NCI-H146 treated with DMSO at 0.1 percent for 48 hours (cell line): ENCODE data around the gene COX19.
A peak's percentile ranks its signal among the peaks of the same experiment; 100 is the strongest.

Source experiments
- DNase-seq: peaks from one replicate; lab custom pipeline; 2025; ENCODE audit not compliant: unreplicated experiment; lab: John Stamatoyannopoulos, UW

Gene COX19

DNA sequence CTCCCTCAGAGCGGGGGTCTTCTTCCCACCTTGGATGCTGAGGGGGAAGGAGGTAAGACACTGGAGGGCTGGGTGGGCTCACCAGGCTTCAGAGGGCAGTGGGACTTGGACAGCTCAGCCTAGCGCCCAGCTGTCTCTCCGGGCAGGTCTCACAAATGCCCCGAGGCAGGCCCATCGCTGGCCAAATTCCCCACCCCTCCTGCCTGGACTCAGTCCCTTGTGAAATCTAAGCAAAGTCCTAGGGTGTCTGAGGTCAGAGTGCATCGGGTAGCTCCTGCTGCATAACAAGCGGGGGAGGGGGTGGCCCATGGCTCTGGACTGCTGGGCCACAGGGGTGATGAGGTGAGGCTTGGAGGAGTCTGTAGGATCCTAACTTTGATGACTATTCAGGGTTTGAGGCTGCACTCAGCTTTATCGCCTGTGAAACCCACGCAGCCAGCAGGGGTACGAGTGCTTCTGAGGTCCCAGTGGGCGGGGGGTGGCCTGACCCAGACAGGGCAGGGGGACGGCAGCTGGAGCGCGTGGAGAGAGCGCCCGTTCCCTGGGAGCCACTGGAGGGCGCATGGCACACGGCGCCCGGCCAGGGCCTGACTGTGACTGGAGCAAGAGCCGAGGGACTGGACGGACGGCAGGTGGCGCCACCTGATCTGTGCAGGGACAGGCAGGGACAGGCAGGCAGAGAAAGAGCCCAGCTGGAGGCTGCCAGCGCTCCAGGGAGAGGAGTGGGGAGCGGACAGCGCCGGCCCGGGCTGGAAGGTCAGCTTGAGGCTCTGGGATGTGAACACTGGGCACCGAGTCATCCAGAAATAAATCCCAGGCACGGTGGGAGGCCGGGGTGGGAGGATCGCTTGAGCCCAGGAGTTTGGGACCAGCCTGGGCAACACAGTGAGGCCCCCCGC lies 17.6 kb upstream of the COX19 start:
- peak; percentile 77 for DNase-seq

DNA sequence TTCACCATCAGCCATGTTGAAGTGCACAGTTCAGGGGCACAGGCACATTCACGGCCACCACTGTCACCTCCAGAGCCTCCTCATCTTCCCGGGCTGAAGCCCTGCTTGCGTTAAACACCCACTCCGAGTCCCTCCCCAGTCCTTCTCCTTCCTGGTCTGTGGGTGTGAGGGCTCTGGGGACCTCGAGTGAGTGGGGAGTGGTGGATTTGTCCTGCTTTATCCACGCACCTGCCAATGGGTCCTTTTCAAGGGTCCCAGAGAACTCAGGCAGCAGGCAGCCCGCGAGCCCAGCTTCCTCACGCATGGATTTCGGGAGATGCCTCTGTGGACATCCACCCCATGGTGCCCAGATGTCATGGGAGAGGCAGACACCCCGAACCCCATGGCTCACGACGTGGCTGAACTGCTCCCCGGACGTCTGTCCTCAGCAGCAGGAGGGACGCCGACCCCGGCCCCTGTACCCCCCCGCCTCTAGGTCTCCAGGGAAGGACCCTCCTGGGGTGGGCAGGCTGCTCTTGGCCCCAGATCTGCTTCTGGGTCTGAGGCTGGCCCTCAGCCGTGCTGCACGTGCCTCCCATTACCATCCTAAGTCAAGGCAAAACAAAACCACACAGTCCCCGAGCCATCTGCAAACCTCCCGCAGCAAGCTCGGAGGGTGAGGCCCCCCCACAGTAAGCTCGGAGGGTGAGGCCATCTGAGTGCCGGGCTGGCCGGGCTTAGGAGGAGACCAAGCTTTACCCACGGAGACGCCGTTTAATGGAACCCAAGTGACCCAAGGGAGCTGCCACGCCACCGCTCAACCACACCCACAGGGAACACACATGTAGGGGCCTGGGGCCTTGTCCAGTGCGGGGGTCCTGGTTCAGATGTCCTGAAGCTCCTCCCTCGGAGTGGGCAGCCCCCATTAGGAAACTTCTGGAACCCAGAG lies 16.6 kb upstream of the COX19 start:
- no peak for DNase-seq

DNA sequence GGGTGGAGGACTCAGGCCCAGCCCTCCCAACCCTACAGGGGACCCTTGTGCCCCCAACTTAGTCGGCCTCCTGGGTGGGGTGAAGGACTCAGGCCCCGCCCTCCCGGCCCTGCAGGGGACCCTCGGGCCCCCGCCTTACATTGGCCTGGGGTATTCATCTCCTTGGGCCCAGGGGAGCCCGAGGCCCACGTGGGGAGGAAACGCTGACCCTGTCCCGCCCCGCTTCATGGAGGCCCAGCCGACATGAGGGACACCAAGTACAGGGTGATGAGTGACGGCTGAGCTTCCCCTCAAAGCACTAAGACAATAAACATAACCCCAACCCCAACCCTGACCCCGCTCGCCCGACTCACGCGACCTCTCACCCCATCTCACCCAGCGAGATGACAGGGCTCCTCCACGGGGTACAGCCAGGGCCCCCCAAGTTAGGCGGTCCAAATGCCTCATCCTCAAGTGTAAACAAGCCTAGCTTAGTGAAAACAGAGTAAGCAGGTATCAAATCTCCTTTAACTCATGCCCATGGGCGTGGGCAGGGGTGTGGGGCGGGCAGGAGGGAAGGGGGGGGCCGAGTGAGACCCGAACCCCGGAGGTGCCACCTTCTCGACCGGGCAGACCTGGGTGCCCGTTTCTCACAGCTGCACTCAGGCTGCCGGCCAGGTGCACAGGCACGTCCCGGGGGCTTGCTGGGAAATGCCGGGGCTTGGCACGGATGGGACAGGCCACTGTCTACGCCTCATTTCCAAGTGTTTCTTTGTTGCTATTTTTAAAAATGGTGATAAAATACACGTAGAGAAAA lies 15.8 kb upstream of the COX19 start:
- no peak for DNase-seq

DNA sequence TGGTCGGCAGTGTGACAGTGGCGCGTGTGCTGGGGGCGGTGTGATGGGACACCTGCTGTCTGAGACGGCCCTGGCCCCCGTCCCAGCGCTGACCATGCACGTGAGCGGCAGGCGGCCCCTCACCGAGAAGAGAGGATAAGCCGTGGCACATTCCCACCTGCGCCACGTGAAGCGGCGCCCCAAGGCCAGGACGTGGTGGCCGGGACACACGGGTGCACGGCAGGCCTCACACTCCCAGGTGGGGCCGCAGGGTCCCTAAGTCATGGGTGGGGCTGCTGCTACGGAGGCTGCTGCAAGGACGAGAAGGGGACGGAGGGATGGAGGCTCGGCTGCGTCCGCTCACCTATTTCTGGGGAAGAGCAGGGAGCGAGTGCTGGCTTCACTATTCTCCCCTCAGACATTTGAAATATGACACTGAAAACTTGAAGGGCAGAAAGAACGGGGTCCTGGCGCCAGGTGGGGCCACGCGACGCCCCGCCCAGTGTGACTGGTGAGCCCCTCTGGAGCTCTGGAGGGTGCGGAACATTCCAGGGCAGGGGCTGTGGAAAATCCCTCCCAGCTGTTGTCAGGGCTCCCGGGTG lies 15.1 kb upstream of the COX19 start:
- DNase-seq = no peak

DNA sequence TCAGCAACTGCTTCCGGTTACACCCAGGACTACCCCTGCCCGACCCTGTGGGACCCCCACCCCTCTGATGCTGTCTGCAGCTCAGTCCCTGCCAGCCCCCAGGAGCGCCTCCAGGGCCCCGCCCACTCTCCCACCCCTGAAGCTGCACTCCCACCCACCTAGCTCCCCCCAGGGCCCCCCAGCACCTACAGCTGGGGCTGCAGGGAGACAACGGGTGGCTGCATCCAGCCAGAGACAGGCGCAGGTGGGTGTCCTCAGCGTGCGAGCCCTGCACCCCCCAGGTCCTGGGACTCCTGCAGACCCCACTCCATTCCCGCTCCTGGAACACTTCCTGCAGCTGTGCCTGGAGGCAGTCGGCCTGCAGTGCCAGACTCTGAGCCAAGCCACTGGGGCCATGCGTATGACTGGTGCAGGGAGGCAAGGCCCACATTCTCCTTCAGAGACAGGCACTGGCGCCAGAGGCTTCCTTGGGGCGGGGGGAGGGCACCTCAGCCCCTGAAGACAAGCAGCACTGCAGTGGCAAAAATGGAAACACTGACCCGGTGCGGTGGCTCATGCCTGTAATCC lies 13.7 kb upstream of the COX19 start:
- no peak for DNase-seq

DNA sequence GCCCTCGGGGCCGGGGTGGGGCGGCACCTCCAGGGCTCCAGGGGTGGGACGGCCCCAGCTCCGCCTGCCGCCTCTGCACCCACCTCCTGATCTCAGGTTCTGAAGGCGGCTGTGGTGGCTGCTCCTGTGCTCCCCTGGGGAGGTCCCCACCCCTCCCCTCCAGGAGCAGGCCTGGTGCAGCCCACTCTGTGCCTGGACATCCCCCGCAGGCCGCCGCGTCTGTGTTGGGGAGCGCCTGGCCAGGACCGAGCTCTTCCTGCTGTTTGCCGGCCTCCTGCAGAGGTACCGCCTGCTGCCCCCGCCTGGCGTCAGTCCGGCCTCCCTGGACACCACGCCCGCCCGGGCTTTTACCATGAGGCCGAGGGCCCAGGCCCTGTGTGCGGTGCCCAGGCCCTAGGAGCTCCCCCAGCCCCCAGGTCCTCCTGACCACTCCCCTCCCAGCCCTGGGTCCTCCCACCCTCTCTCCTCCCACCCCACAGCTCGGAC lies 13.1 kb upstream of the COX19 start:
- no peak for DNase-seq

DNA sequence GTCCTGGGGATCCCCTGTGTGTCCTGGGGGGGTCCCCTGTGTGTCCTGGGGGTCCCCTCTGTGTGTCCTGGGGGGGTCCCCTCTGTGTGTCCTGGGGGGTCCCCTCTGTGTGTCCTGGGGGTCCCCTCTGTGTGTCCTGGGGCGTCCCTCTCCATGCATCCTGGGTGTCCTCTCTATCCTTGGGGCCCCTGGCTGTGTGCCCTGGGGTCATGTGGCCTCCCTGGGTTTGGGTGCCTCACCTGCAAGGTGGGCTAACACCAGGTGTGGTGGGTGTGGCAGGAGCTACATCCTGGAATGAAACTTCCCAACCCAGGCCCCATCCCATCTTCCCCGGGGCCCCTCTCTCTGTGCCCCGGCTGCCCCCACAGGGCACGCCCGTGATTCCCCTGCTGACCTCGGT lies 12.6 kb upstream of the COX19 start:
- no peak for DNase-seq

DNA sequence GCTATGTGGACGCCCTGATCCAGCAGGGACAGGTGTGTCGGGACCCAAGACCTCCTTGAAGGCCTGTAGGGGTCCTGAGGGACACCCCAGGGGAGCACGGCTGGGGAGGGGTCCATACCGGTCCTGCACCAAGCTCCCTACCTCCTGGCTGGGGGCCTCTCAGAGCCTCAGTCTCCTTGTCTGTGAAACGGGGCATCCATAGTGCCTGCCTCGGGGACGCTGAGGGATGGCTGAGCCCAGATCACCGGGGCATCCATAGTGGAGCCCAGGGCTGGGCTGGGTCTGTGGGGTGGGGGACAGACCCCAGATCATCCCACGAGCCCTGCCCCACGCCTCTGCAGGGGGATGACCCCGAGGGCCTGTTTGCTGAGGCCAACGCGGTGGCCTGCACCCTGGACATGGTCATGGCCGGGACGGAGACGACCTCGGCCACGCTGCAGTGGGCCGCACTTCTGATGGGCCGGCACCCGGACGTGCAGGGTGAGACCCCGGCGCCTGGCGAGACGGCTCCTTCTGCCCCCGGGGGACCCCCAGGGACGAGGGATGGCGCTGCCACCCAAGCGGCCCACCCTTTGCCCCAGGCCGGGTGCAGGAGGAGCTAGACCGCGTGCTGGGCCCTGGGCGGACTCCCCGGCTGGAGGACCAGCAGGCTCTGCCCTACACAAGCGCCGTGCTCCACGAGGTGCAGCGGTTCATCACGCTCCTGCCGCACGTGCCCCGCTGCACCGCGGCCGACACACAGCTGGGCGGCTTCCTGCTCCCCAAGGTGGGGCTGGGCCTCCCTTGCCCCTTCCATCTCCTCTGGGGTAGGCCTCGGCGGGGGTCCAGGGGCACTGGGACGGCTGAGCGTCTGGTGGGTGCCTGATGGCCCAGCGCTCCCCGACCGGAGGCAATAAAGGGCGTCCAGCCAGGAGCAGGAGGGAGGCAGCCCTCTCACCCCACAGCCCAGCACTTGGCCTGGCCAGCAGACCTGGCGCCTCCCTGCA lies 11.7 kb upstream of the COX19 start:
- no peak for DNase-seq

DNA sequence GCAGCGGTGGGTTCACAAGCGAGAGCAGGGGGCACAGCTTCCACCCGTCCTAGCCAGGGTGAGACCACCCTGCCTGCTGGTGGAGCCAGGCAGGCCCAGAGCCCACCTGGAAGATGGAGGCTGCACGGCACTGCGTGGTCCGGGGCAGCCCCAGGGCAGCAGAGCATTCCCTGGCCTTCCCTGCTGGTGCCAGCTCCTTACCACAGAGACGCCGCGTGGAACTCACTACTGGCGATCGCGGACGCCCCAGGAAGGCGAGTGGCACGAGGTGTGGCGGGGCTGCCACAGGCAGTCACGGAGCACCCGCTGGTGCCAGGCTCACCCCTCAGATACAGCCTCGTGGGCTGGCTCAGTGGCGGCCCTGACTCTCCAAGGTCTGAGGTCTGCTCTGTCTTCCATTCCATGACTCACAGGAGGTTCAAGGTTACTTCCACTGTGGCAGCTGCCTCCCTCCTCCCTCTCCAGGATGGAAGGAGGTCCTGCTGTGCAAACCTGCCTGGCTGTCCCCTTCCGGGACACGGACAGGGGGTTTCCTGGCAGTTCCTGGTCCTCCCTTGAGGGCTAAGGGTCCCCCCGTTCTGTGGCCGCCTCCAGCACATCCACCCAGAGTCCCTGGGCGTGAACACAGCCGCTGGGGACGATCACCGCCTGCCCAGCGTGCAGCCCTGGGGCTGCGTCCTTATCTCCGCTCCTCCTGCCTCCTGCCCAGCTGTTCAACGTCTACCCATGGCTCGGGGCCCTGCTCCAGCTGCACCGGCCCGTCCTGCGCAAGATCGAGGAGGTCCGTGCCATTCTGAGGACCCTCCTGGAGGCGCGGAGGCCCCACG lies 10.8 kb upstream of the COX19 start:
- no peak for DNase-seq

DNA sequence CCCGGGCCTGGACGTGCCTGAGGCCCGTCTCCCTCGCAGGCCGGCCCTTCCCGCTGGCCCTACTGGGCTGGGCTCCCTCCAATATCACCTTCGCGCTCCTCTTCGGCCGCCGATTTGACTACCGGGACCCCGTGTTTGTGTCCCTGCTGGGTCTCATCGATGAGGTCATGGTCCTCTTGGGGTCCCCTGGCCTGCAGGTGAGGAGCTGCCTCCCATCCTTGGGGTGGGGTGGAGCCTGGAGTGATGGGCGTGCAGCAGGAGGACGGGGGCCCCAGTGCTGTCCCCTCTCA lies 9.7 kb upstream of the COX19 start:
- no peak for DNase-seq

DNA sequence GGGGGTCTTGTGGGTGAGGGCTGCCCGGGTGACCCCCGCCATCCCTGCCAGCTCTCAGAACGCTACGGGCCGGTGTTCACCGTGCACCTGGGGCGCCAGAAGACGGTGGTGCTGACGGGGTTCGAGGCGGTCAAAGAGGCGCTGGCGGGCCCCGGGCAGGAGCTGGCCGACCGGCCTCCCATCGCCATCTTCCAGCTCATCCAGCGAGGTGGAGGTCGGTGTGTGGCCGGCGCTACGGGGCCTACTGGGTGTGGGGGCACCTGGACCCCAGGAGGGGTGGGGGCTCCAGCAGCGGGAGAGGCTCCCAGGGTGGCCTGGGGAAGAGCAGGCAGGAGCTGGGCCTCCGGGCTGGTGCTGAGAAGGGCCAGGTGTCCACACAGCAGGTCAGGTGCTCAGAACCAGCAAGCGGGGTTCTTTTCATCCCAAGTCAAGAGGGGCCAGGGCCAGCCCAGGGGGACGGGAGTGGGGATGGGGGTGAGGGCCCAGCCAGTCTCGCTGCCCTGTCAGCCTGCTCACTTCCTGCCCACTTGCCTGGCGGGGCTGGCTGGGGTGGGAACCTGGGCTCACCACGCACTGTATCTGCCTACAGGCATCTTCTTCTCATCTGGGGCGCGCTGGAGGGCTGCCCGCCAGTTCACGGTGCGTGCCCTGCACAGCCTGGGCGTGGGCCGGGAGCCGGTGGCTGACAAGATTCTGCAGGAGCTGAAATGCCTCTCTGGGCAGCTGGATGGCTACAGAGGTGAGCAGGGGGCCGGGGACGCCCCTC lies 9.2 kb upstream of the COX19 start:
- no peak for DNase-seq

DNA sequence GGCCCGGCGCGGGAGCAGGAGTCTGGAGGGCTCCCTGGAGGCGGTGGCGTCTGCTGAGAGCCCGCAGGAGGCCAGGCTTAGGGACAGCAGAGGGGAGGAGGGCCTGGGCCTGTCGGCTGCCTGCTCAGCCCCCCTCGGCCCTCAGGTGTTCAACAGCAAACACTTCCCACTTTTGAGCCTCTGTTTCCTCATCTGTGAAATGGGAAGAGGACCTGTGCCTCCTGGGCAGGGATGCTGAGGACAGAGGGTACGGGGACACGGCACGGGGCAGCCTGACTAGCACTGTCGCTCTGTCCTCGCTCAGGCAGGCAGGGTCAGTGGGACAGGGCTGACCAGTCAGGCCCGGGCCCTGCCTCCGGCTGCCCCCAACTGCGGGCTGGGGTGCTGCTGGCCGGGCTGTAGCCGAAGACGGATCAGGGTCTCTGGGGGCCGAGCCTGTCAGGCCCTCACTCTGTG lies 8.3 kb upstream of the COX19 start:
- DNase-seq = no peak

DNA sequence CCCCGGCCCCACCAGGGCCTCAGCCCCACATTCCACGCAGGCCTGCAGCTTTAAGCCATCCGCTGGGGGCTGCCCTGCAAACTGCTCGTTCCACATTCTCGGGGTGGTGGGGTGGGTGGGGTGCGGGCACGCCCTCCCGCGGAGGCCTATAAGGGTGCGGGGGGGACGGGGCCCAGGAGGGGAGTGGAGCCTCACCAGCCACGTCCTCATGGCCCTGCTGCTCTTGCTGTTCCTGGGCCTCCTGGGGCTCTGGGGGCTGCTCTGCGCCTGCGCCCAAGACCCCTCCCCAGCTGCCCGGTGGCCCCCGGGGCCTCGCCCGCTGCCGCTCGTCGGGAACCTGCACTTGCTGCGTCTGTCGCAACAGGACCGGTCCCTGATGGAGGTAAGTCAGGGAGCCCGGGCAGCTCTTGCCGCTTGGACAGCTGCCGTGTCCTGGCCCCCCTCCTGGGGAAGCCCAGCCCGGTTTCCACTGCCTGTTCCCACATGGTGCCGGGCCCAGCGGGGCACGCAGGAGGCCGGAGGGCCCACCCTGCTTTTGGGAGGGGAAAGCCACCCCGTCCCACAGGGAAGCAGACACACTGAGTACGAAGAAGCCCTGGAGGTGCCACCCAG lies 7.8 kb upstream of the COX19 start, which contains the start of gene CYP2W1:
TSS of gene CYP2W1 (plus strand) at position 178 of the 612 bp plus-strand sequence. CDS start at position 209, 31 bp downstream.
- DNase-seq = no peak

DNA sequence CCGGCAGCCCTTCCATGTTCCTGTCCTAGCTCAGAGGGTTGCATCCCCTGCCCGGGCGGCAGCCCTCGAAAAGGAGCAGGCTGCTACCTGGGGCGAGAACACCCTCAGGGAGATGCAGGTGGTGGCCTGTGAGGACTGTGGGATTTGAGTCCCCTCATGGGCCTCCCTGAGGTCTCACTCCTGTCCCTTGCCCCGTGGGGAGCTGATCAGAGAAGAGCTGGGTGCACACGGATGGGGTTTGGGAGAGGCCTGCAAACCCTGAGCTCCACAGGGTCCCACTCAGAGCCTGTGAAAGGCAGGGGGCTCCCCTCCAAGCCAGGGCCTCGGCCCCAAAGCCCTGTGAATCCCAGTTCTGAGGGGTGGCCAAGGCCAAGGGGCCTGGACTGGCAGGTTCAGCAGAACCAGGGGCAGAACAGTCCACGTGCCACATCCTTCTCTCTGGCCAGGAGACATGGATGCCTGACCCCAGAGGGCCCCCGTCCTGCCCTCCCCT lies 7.2 kb upstream of the COX19 start:
- no peak for DNase-seq

DNA sequence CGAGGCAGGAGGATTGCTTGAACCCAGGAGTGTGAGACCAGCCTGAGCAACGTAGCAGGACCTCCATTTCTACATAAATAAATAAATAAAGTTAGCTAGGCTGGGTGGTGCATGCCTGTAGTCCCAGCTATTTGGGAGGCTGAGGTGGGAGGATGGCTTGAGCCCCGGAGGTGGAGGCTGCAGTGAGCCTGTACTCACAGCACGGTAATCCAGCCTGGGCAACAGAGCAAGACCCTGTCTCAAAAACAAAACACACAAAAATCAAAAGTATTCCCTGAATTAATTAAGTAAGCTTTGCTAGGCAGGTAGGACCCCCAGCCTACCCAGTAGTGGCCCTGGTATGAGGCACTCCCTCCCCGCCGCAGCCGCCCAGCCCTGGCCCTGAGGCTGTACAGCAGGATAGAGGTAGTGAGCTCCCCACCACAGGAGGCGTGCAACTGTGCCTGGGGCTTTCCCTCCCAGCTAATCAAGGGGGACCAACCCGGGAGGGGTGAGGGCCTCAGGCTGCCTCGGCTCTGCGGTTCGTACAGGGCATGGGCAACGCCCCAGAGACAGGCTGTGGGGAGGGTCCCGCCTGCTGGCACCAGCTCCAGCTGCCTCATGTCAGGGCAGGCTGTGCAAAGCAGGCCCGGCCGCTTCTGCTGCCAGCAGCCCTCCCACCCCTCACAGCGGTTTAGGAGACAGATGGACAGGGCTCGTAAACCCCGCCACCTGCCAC lies 6.6 kb upstream of the COX19 start:
- DNase-seq = no peak

DNA sequence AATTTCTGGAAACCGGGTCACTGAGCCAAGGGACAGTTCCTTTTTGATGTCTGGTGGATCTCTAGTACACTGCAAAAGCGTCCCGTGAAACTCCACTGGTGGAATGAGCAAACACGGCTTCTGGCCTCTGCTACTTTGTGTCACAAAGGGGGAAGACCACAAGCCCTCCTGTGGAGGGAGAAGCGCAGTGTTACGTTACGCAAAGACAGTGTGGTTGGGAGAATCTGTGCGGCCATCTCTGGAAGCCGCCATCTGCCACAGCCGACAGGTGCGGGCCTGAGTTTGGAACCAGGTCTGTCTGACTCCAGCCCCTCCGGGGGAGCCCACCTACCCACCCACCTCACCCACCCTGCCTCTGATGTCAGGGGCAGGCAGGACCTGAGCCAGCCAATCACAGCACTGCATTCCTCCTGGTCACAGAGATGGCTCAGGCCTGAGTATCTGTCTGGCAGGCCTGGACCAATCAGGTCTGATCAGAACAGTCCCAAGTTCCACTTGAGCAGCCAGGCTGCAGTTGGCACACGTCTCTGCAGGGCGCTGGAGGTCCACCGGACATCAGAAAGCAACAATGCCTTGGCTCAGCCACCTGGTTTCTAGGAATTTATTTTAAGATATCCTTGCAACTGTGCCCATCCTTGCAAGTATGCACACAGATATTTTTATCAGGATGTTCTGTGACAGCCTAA lies 4.7 kb upstream of the COX19 start:
- no peak for DNase-seq
